Gastrocnemius medialis (tissue), 4 donors: ENCODE data around the gene DNPEP. TPM values are rescaled to one million over a fixed set of nuclear protein-coding genes. Genes with fewer than 3 reads are reported as not detected.

Experiments used
- ATAC-seq, 2 donors: fragments of 150-250 bp; one replicate each; pipeline ENCODE4 v1.9.1; 2016
- DNase-seq, 2 donors: peaks; one replicate each; pipeline ENCODE4 v3.0.0-alpha.2; 2019
- H3K27ac ChIP-seq, 4 donors: fragments of 200-600 bp; sonication (generic); 1 replicate in 1 of 4; 2 replicates in 3 of 4; pipeline ENCODE4 v1.5.1; 2016 to 2018; ENCODE audit warnings: mild to moderate bottlenecking in 2 of 4, moderate library complexity in 1 of 4
- H3K27me3 ChIP-seq, 3 donors: fragments of 200-600 bp; sonication (generic) in 2 of 3; 1 replicate in 1 of 3; 2 replicates in 2 of 3; pipeline versions ENCODE4 v1.5.1 to v1.6.0; 2016 to 2019; ENCODE audit warnings: mild to moderate bottlenecking in 1 of 3, moderate library complexity in 1 of 3
- H3K36me3 ChIP-seq, 2 donors: fragments of 200-600 bp; sonication (generic) in 1 of 2; one replicate each; pipeline ENCODE4 v1.5.1; 2017 to 2018
- H3K4me1 ChIP-seq, 2 donors: fragments of 200-600 bp; sonication (generic) in 1 of 2; one replicate each; pipeline ENCODE4 v1.5.1; 2016 to 2017; ENCODE audit warnings: mild to moderate bottlenecking in 2 of 2
- H3K4me3 ChIP-seq, 4 donors: fragments of 200-600 bp; sonication (generic) in 3 of 4; 1 replicate in 1 of 4; 2 replicates in 3 of 4; pipeline ENCODE4 v1.5.1; 2016 to 2019; ENCODE audit warnings: mild to moderate bottlenecking in 2 of 4
- H3K9me3 ChIP-seq, 3 donors: fragments of 200-600 bp; sonication (generic) in 2 of 3; 1 replicate in 1 of 3; 2 replicates in 2 of 3; pipeline ENCODE4 v1.5.1; 2016 to 2019
- POLR2A ChIP-seq, 2 donors: fragments of 450-650 bp; IDR thresholded peaks; one replicate each; pipeline ENCODE4 v1.6.1; 2017; ENCODE audit warnings: antibody characterized with exemption in 2 of 2, mild to moderate bottlenecking in 2 of 2, moderate library complexity in 2 of 2
- in situ Hi-C, 4 donors: fragments of 200-750 bp; cut with MboI; loops; one replicate each; pipeline versions ENCODE4 v1.15.0 to v1.8.0; 2017; ENCODE audit warnings: low sequenced_read_pairs in 4 of 4
- intact Hi-C: fragments of 100-400 bp; cut with DNase I; formaldehyde crosslinking; loops from one replicate; pipeline ENCODE4 v1.15.1; 2023; ENCODE audit warnings: low total_unique reads
- total RNA-seq, 4 donors: library from RNA; depleted of rRNA; stranded (reverse); fragments of >200 nt; gene quantifications; one replicate each; pipeline versions ENCODE4 v1.1.0 to v1.2.3, GENCODE V29; 2016
- TF ChIP-seq, protein P1 (sequence below), 5 experiments: fragments of 450-650 bp in 3 of 5; fragments of 200-600 bp in 2 of 5; sonication (generic) in 2 of 5; IDR thresholded peaks in 4 of 5; conservative IDR thresholded peaks in 1 of 5; 1 replicate in 4 of 5; 2 replicates in 1 of 5; pipeline ENCODE4 v1.5.1; 2016 to 2019; ENCODE audit warnings: antibody characterized with exemption in 5 of 5, mild to moderate bottlenecking in 3 of 5, moderate library complexity in 3 of 5

DNPEP gene
- total RNA-seq, 4 donors from 2014 or later, result 56.0 to 147 (median 65.3) TPM

GRCh38 chr2:219369447-219369861, 18.3 kb downstream of the DNPEP start:
- Histone ChIP-seq H3K27ac (peak overlapping the region in 1 of 4 donors; percentile 29), H3K9me3 (no peaks in the 10 kb centered on the region), H3K4me3 (no peak overlapping the region), H3K36me3 (peaks cover 0 to 14% of the 10 kb centered on the region in 2 donors), H3K27me3 (no peaks in the 10 kb centered on the region), H3K4me1 (peaks cover 9 to 13% of the 10 kb centered on the region in 2 donors)
- no peak for TF ChIP-seq POLR2A (IDR thresholded peaks at IDR 0.05)
- TF ChIP-seq, protein P1, sequence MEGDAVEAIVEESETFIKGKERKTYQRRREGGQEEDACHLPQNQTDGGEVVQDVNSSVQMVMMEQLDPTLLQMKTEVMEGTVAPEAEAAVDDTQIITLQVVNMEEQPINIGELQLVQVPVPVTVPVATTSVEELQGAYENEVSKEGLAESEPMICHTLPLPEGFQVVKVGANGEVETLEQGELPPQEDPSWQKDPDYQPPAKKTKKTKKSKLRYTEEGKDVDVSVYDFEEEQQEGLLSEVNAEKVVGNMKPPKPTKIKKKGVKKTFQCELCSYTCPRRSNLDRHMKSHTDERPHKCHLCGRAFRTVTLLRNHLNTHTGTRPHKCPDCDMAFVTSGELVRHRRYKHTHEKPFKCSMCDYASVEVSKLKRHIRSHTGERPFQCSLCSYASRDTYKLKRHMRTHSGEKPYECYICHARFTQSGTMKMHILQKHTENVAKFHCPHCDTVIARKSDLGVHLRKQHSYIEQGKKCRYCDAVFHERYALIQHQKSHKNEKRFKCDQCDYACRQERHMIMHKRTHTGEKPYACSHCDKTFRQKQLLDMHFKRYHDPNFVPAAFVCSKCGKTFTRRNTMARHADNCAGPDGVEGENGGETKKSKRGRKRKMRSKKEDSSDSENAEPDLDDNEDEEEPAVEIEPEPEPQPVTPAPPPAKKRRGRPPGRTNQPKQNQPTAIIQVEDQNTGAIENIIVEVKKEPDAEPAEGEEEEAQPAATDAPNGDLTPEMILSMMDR (IDR thresholded peaks at IDR 0.05 in 4 of 5, conservative IDR thresholded peaks at IDR 0.05 in 1 of 5), result no peak
- ATAC-seq, result peak; percentile 60 to 69
- in situ Hi-C loops, result no loop called here
- DNase-seq, result peak; percentile 25 to 60
- intact Hi-C loops, result no loop called here

DNA sequence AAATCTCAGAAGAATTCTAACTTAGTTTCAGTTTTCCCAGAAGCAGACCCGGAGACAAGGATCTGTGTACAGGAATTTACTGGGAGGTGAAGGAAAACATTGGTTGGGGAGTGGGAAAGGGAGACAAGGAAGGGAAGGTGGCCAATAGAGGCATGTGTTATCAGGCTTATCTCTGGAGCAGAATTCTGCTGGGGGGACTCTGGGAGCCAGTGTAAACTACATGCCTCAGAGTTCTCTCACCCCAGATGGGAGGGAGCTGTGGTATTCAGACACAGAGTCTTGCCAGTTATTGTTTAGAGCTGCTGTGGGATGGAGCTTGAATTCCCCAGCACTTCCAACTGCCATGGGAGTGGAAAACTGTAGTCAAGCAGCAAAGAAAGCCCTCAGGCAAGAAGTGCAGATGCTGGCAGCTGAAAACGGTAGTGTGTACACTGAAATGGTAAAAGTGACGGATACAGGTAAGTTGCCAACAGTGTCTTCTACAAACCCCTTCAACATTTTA, 19.0 kb downstream of the DNPEP start:
- H3K9me3 ChIP-seq, result no peaks in the 10 kb centered on the region
- peaks cover 9 to 19% of the 10 kb centered on the region in 2 donors for H3K4me1 ChIP-seq
- no peak for DNase-seq
- H3K27ac ChIP-seq, result peak overlapping the region in 3 of 4 donors; percentile 6 to 29 (median 23)
- H3K4me3 ChIP-seq, result no peak overlapping the region
- TF ChIP-seq, protein P1 (IDR thresholded peaks at IDR 0.05 in 4 of 5, conservative IDR thresholded peaks at IDR 0.05 in 1 of 5), result no peak
- intact Hi-C loops (no loop called here), in situ Hi-C loops (no loop called here)
- H3K36me3 ChIP-seq, result peaks cover 0 to 7% of the 10 kb centered on the region in 2 donors
- ATAC-seq, result no peak
- H3K27me3 ChIP-seq, result no peaks in the 10 kb centered on the region

DNA sequence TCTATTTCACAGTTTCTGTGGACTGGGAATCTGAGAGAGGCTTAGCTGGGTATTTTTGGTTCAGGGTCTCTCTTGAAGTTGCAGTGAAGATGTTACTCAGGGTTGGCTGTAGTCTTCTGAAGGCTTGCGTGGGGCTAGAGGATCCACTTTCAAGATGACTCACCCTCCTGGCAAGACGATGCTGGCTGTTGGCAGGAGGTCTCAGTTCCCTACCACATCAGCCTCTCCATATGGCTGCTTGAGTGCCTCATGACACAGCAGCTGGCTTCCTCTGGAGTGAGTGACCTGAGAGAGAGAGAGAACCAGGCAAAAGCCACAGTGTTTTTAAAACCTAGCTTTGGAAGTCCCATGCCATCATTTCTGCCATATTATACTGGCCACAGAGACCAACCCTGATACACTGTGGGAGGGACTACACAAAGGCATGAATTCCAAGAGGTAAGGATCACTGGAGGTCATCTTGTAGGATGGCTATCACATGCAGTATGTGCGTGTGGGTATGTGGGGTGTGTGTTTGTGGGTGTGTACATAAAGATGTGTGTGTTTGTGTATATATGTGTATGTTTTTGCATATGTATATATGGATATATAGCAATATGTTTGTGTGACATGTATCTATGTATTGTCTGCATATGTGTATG, 25.1 kb downstream of the DNPEP start:
- H3K27me3 ChIP-seq, result peaks cover 12 to 19% (median 17%) of the 10 kb centered on the region in 3 donors
- intact Hi-C loops (loop anchor here (5.0 kb wide), 1 partner anchor 85 kb away; the partner anchor contains the start of gene DNAJB2), in situ Hi-C loops (no loop called here)
- H3K36me3 ChIP-seq, result no peaks in the 10 kb centered on the region
- H3K9me3 ChIP-seq, result no peaks in the 10 kb centered on the region
- peak; percentile 90 to 96 for DNase-seq
- no peak overlapping the region for H3K4me3 ChIP-seq
- peak; percentile 97 to 99 for ATAC-seq
- TF ChIP-seq, protein P1 (IDR thresholded peaks at IDR 0.05 in 4 of 5, conservative IDR thresholded peaks at IDR 0.05 in 1 of 5), result no peak
- no peak for TF ChIP-seq POLR2A (IDR thresholded peaks at IDR 0.05)
- peak overlapping the region; percentile 78 to 88 (median 80) for H3K27ac ChIP-seq
- peaks cover 22 to 24% of the 10 kb centered on the region in 2 donors for H3K4me1 ChIP-seq

GRCh38 chr2:219362072-219362471, 25.6 kb downstream of the DNPEP start:
- TF ChIP-seq POLR2A (IDR thresholded peaks at IDR 0.05), result no peak
- TF ChIP-seq, protein P1 (IDR thresholded peaks at IDR 0.05 in 4 of 5, conservative IDR thresholded peaks at IDR 0.05 in 1 of 5), result no peak
- no peaks in the 10 kb centered on the region for H3K36me3 ChIP-seq

More at GRCh38 chr2:219362072-219362471, 25.6 kb downstream of the DNPEP start:
- in situ Hi-C loops (no loop called here), intact Hi-C loops (loop anchor here (5.0 kb wide), 1 partner anchor 85 kb away; the partner anchor contains the start of gene DNAJB2)
- ATAC-seq (peak; percentile 4 to 7), DNase-seq (no peak)
- peak overlapping the region; percentile 78 to 88 (median 80) for H3K27ac ChIP-seq
- H3K9me3 ChIP-seq, result no peaks in the 10 kb centered on the region
- H3K4me3 ChIP-seq, result no peak overlapping the region
- H3K27me3 ChIP-seq, result peaks cover 18 to 24% (median 20%) of the 10 kb centered on the region in 3 donors
- H3K4me1 ChIP-seq, result peaks cover 22 to 24% of the 10 kb centered on the region in 2 donors
